GM10248 (cell line): Measurements from ENCODE around the gene PREX1.

Experiments used
- CTCF ChIA-PET: fragments of 300-600 bp; sonication (Branson Sonifier 250); formaldehyde crosslinking; extraction: SDS; loops from one replicate; lab custom pipeline; 2021; ENCODE audit warnings: antibody characterized with exemption; lab: Yijun Ruan, JAX
- POLR2A ChIA-PET: fragments of 350-650 bp; sonication (Branson Sonifier 250); formaldehyde crosslinking; extraction: SDS; loops from one replicate; lab custom pipeline; 2020; ENCODE audit warnings: antibody characterized with exemption; lab: Yijun Ruan, JAX
- DNase-seq: peaks from one replicate; pipeline ENCODE4 v3.0.0; 2012; ENCODE audit errors: extremely low spot score
- TF ChIP-seq, protein P1 (sequence below): IDR thresholded peaks from 2 replicates; pipeline ENCODE4 v1.5.1; 2012; ENCODE audit warnings: mild to moderate bottlenecking, low read depth; ENCODE audit errors: extremely low read depth, missing control alignments, control extremely low read depth

PREX1 gene

DNA sequence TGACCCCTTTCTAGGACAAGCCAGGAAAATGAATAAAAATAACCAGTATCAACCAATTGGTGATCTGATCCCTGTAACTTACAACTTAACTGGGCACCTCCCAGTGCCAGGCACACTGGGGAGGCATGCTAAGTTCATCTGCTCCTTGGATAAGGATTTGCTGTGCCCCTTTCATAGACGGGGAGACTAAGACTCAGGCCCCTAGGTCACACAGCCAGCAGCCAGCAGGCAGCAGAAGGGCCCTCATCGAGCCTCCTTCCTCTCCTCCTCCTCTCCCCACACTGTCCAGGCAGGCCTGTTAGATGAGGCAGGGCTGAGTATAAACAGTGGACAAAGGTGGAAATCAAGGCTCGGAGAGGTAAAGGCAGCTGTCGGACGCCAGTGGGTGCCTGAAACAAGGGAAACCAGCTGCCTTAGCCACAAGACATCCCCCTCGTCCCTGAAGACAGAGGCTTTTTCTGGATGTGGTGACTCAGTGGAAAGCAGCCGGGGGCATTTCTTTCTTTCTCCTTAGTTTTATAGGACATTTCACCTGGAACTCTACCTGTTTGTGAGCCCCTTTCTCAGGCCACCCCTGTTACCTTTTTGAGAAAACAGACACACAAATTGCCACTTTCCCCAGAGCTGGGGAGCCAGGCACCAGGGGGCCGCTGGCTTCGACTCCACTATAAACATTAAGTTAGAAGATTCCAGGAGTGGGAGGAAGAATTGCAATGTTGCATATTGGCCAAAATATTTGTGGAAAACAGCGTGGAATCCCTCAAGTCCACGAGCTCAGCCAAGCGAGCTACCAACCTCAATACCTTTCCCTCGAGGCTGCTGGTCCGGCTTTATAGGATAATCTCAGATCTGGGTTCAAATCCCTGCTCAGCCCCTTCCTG, 166.0 kb downstream of the PREX1 start:
- DNase-seq: no peak
- ChIA-PET CTCF (interaction anchor here (0.9 to 3.4 kb wide), 3 partner anchors 14 to 243 kb away, joined by 3 to 15 read pairs (median 3); no protein-coding TSS in a partner anchor), POLR2A (no interaction called here)
- TF ChIP-seq, protein P1, sequence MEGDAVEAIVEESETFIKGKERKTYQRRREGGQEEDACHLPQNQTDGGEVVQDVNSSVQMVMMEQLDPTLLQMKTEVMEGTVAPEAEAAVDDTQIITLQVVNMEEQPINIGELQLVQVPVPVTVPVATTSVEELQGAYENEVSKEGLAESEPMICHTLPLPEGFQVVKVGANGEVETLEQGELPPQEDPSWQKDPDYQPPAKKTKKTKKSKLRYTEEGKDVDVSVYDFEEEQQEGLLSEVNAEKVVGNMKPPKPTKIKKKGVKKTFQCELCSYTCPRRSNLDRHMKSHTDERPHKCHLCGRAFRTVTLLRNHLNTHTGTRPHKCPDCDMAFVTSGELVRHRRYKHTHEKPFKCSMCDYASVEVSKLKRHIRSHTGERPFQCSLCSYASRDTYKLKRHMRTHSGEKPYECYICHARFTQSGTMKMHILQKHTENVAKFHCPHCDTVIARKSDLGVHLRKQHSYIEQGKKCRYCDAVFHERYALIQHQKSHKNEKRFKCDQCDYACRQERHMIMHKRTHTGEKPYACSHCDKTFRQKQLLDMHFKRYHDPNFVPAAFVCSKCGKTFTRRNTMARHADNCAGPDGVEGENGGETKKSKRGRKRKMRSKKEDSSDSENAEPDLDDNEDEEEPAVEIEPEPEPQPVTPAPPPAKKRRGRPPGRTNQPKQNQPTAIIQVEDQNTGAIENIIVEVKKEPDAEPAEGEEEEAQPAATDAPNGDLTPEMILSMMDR: no peak

GRCh38 chr20:48660788-48661187, 167.0 kb downstream of the PREX1 start:
- no peak for DNase-seq
- TF ChIP-seq, protein P1: no peak
- CTCF ChIA-PET: interaction anchor here (0.7 to 3.4 kb wide), 4 partner anchors 11 to 244 kb away, joined by 3 to 15 read pairs (median 3); no protein-coding TSS in a partner anchor
- POLR2A ChIA-PET: no interaction called here

DNA sequence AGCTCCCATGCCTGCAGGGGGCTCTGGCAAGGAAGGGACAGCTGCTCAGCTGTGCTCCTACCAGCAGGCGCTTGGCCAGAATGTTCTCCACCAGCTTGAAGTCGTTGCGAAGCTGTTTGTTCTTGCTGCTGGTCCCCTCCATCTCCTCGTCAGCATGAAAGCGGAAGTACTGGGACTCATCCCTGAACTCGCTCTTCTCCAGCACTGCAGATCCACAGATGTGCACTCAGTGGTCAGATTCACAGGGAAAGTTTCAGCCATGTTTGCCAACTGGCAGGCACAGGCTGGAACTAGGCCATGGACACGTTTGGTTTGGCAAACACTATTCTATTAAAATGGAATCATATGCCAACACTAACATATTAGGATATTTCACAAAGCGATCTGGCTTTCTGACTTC, 167.9 kb downstream of the PREX1 start:
- ChIA-PET POLR2A (no interaction called here), CTCF (interaction anchor here (0.7 to 3.4 kb wide), 3 partner anchors 216 to 245 kb away, joined by 3 to 15 read pairs (median 3); no protein-coding TSS in a partner anchor)
- TF ChIP-seq, protein P1: no peak
- DNase-seq: no peak

- no peak for DNase-seq
- ChIA-PET POLR2A (no interaction called here), CTCF (interaction anchor here (1.2 to 4.0 kb wide), 14 partner anchors 9 to 981 kb away, joined by 3 to 153 read pairs (median 7); no protein-coding TSS in a partner anchor)
- TF ChIP-seq, protein P1: no peak
Observed at GRCh38 chr20:48658505-48658904, 169.3 kb downstream of the PREX1 start.

GRCh38 chr20:48658198-48658476, 169.7 kb downstream of the PREX1 start:
- DNase-seq: no peak
- POLR2A ChIA-PET: interaction anchor here (1.1 kb wide), 1 partner anchor 262 kb away, joined by 3 read pairs; no protein-coding TSS in a partner anchor

More at GRCh38 chr20:48658198-48658476, 169.7 kb downstream of the PREX1 start:
- CTCF ChIA-PET: interaction anchor here (1.0 to 4.0 kb wide), 61 partner anchors 10 to 980 kb away, joined by 3 to 153 read pairs (median 5); partner anchors contain the start of genes ARFGEF2 and CSE1L
- TF ChIP-seq, protein P1: no peak
